Astrocyte of the spinal cord (primary cell): ENCODE measurements around the gene LIMS1.
"Not testable (repeated sequence)": the region's sequence is repeated elsewhere in the genome, so short reads cannot be mapped to it uniquely, and the experiment has no call there.

Experiments used
- DNase-seq: peaks from one replicate; pipeline ENCODE4 v3.0.0; 2011; ENCODE audit warnings: low read depth, low spot score
- H3K4me3 ChIP-seq: 2 replicates; pipeline ENCODE4 v1.5.1; 2011; ENCODE audit warnings: low read depth, mild to moderate bottlenecking, low read length, moderate library complexity
- in situ Hi-C: cut with HindIII; loops from 2 replicates; pipeline ENCODE4 v1.10.0; 2017; ENCODE audit warnings: low sequenced_read_pairs
- TF ChIP-seq, protein P1 (sequence below): IDR thresholded peaks from 2 replicates; pipeline ENCODE4 v1.5.1; 2012; ENCODE audit warnings: low read depth, mild to moderate bottlenecking, low read length, inconsistent platforms

LIMS1 gene, protein sequence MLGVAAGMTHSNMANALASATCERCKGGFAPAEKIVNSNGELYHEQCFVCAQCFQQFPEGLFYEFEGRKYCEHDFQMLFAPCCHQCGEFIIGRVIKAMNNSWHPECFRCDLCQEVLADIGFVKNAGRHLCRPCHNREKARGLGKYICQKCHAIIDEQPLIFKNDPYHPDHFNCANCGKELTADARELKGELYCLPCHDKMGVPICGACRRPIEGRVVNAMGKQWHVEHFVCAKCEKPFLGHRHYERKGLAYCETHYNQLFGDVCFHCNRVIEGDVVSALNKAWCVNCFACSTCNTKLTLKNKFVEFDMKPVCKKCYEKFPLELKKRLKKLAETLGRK

DNA sequence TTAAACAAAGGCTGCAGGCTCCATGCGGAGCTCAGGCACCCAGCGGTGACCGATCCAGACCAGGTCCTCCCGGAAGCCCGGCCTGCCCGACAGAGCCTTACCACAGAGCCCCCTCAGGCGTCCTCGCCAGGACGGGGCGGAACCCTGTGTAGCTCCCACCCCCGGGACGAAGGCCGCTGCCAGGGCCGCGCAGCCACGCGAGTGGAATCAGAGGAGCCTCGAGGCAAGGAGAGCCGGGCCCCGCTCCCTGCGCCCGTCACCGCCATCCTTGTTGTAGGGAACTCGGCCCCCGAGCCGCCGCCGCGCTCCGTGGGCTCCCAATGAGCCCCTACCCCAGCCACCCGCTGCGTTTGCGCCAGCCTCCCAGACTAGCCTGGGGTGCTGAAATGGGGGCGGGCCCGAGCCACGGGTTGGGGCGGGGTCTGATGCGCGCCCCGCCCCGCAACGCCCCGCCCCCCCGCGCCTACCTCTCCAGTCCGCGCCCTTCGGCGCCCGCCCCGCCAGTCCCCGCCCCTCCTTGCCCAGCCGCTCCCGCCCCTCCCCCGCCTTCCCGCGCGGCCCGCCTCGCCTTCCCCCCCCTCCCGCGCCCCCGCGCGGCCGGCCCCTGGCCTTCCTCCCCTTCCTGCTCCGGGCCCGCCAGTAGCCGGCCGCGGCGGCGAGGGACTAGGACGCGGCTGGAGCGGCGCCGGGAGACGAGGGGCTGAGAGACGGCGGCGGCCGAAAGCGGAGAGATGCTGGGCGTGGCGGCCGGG is at the start of gene LIMS1:
Gene LIMS1, plus strand, starts transcription at position 639 of the 752 bp plus-strand sequence. Its CDS starts 93 bp downstream, at position 732.
- in situ Hi-C loops = no loop called here
- TF ChIP-seq, protein P1, sequence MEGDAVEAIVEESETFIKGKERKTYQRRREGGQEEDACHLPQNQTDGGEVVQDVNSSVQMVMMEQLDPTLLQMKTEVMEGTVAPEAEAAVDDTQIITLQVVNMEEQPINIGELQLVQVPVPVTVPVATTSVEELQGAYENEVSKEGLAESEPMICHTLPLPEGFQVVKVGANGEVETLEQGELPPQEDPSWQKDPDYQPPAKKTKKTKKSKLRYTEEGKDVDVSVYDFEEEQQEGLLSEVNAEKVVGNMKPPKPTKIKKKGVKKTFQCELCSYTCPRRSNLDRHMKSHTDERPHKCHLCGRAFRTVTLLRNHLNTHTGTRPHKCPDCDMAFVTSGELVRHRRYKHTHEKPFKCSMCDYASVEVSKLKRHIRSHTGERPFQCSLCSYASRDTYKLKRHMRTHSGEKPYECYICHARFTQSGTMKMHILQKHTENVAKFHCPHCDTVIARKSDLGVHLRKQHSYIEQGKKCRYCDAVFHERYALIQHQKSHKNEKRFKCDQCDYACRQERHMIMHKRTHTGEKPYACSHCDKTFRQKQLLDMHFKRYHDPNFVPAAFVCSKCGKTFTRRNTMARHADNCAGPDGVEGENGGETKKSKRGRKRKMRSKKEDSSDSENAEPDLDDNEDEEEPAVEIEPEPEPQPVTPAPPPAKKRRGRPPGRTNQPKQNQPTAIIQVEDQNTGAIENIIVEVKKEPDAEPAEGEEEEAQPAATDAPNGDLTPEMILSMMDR = no peak
- DNase-seq = peak; percentile 91

DNA sequence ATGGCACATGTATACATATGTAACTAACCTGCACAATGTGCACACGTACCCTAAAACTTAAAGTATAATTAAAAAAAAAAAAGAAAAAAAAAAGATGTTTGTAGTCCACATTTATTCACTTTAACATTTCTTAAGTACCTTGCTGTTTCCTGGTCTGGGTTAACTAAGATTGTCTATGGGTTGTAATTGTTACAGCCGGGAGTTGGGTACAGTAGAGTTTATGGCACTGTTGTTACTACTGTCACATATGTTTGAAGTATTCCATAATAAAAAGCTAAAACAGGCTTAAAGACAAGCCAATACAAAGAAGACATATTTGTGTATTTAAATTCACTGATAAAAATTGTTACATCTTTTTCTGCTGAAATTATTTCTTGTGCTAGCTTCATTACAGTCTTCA is 49.0 kb upstream of the LIMS1 start:
- TF ChIP-seq, protein P1 = no peak
- no peak overlapping the region for H3K4me3 ChIP-seq
- in situ Hi-C loops = no loop called here
- DNase-seq = no peak

More for the DNA sequence above, at the start of gene LIMS1:
- peak within 1 kb of the TSS; percentile 88 for H3K4me3 ChIP-seq

DNA sequence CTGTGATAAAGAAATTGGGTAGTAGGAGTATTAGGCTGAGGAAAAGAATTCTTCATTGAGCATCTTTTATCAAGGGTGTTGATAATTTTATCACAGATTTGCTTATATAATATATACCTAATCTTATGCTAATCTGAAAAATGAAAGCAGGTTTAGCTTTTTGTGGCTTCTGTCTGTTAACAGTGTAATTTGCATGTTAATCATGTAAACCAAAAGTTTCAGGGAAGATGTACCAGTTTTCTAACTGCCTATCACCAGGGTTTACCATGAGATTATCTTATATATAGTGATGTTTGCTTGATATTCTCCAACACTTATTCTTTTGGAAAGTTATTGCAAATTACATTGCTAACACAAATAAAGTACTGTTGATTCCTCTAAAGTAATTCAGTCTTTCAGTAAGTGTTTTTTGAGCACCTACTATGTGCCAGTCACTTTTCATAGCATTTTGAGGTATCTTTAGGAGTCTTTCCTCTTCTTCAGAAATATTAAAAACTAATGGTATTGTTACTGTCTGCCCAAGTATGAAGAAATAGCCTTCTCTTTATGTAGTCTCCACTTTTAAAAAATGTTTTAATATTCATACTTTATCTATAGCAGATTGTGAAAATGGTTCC is 43.7 kb upstream of the LIMS1 start:
- in situ Hi-C loops = no loop called here
- H3K4me3 ChIP-seq = no peak overlapping the region
- no peak for DNase-seq
- TF ChIP-seq, protein P1 = no peak

DNA sequence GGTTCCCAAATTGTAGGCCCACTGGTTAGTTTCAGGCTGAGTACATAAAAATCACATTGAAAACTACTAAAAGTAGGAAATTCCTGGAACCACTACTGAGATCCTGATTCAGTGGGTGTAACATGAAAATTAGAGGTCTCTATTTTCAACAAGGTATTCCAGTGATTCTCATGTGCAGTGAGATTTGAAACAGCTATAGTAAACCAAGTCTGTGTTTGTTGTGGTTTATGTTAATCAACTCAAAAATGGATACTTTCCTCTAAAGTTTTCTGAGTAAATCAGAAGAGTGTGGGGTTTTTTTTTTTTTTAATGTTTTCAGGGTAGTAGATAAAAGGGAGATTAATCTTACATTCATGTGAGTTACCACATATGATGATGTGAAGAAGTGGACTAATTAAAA is 42.4 kb upstream of the LIMS1 start:
- TF ChIP-seq, protein P1 = no peak
- no peak overlapping the region for H3K4me3 ChIP-seq
- DNase-seq = peak; percentile 14
- in situ Hi-C loops = no loop called here

DNA sequence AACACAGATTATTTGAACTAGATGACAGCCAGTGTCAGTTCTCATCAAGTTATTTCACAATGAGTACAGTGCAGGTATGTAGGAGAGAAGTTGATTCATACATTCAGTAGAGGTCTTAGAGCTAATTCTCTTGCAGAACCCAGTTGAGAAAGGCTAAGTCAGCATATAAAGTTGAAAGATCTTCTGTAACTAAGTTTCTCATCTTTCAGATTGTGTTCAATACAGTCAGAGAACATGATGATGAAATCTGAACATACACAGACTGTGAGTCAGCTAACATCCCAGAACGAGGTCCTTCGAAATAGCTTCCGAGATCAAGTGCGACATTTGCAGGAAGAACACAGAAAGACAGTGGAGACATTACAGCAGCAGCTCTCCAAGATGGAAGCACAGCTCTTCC is 41.9 kb upstream of the LIMS1 start:
- peak; percentile 95 for DNase-seq
- in situ Hi-C loops = no loop called here

DNA sequence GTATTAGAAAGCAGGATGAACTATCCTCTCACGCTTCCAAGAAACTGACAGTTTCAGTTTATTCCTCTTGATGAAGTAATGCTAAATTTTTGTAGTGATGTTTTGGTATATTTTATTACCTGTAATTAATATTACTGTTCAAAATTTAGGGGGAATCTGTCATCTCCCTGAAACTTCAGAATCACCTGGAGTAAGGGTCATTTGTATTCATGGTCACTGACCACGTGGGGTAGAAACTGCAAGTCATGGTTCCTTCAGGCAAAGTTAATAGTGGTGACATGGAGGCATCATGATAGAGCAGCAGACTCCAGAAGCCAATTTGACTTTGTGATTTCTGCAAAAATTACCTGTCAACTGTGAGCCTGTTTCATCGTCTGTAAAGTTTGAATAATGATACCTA is 38.1 kb upstream of the LIMS1 start:
- DNase-seq, in situ Hi-C loops, H3K4me3 ChIP-seq: not testable (repeated sequence)

More for the DNA sequence above, 41.9 kb upstream of the LIMS1 start:
- H3K4me3 ChIP-seq = no peak overlapping the region
- TF ChIP-seq, protein P1 = no peak

DNA sequence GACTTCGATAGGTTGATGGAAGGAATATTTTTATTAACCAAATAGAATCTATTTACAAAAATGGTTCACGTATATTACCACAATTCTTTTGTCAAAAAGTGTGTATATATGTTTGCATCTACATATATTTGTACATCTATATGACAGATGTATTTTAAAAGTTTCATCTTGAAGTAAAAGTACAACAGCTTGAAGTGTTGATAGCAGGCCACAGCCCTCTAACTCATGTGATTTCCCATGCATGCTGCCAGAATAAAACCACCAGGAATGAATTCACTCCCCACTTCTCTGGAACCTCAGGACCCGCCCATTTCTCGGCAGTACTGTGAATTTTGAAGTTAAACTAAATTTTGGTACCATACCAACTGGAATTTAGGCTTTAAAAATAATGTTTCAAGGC is 26.6 kb upstream of the LIMS1 start:
- H3K4me3 ChIP-seq, in situ Hi-C loops: not testable (repeated sequence)
- DNase-seq = peak; percentile 35

DNA sequence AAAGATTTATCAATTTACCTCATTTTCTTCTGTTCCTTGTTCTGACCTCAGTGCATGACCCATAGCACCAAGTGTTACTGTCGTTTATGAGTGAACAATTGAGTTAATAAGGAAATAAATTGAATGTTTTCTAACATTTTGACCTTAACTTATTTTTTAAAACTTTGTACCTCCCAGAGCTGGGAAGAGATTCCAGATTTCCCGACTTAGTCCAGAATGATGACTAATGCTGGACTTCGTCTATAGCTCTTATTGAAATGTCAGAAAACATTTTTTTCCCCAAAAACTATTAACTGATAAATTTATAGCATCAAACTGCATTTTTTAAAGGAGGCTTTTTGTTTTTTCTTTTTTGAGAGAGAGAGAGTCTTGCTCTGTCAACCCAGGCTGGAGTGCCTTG is 21.8 kb upstream of the LIMS1 start:
- H3K4me3 ChIP-seq, in situ Hi-C loops, DNase-seq: not testable (repeated sequence)

DNA sequence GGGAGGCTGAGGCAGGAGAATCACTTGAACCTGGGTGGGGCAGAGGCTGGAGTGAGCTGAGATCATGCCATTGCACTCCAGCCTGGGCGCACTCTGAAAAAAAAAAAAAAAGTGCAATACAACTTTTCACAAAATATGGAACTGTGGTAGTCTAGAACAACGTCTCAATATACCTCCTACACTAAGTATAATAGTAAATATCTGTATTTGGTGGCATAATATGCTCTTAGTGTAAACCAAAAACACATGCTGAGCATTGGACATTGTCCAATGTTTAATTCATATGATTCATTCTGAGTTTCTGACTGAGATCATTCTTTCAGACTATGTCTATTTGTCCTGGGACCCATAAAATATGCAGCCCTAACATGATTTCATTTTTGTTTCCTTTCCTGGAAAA is 19.8 kb upstream of the LIMS1 start:
- in situ Hi-C loops, H3K4me3 ChIP-seq: not testable (repeated sequence)
- peak; percentile 19 for DNase-seq

DNA sequence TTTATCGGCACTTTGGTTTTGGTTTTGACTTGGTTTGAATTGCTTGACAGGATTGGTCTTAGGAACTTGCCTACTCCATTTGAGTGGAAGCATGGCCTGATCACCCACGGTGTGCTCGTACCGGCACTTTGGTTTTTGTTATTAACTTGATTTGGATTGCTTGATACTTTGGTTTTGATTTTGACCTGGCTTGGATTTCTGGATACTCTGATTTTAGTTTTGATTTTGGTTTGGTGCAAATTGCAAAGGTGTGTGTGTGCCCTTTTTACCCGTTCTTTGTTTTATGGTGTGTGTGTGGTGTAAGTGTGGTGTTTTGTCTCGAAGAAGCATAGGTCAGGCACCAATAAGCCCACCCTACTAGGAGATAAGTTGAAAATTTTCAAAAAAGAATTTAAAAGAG is 9.6 kb upstream of the LIMS1 start:
- in situ Hi-C loops, H3K4me3 ChIP-seq, DNase-seq: not testable (repeated sequence)

DNA sequence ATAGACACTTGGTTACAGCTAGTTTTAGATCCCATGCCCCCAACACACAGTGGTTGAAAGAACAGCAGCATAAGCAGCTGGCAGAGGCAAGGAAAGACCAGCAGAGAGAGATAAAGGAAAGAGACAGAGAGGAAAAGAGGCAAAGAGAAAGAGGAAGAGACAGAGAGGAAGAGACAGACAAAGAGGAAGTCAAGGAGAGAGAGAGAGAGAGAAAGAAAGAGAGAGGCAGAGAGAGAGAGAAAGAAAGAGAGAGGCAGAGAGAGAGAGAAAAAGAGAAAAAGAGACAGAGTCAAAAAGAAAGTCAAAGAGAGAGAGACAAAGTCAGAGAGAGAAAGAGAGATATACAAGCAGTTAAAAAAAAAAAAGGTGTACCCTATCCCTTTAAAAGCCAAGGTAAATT is 9.0 kb upstream of the LIMS1 start:
- in situ Hi-C loops, DNase-seq, H3K4me3 ChIP-seq: not testable (repeated sequence)
